ENCODE results near the gene ATP6V0E1.

Gene ATP6V0E1

DNA sequence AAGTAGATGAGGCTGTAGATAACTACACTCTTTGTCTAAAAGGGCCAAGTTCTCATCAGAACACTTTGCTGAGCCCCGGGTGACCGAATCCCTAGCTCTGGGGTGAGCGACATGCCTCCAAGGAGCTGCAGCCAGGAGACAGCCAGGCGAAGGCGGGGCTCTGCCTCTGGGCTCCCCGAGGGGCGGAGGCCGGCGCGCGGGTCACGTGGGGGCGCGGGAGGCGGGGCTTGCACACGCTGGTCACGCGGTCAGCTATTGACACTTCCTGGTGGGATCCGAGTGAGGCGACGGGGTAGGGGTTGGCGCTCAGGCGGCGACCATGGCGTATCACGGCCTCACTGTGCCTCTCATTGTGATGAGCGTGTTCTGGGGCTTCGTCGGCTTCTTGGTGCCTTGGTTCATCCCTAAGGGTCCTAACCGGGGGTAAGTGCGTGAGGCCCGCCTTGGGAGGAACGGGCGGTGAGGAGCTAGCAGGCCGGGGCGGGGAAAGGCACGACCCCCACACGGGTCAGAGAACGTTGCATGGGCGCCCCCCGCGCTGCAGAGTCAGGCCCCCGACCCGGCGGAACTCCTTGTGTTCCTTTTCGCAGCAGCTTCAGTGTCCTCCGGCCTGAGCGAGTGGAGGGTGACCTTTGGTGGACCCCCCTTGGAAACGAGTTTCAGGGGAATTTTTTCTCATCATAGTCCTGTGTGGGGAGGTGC, at the start of gene ATP6V0E1:
ATP6V0E1 (plus strand) TSS at position 230 of the 702 bp plus-strand sequence; CDS start at position 320, 90 bp downstream.
- in situ Hi-C loops (cut with MboI; ENCODE audit: low pct_unique_long_range_greater_than_20kb, low sequenced_read_pairs) = no loop called here
- DNase-seq = peak; percentile 96

GRCh38 chr5:172935096-172935495, 48.5 kb upstream of the ATP6V0E1 start:
- DNase-seq = no peak
- in situ Hi-C loops (cut with MboI; ENCODE audit: low pct_unique_long_range_greater_than_20kb, low sequenced_read_pairs) = loop anchor here (25.0 kb wide), 1 partner anchor 448 kb away; no protein-coding TSS in a partner anchor

DNA sequence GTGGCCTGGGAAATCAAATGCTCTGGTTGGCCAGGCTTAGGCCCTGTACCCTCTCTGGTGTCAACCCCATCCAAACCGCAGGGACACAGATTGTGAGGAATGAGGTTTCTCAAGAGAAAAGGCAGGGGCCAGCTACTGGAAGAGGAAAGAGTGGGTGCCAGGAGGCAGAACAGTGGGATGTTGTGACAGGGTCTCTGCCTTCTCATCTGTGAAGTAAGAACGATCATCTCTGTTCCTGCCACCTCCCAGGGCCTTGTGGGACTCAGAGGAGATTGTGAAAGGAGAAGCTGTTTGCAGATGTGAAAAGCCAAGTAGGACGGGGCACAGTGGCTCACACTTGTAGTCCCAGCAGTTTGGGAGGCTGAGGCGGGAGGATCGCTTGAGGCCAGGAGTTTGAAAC, 47.2 kb upstream of the ATP6V0E1 start:
- no peak for DNase-seq
- in situ Hi-C loops (cut with MboI; ENCODE audit: low pct_unique_long_range_greater_than_20kb, low sequenced_read_pairs) = loop anchor here (25.0 kb wide), 1 partner anchor 449 kb away; no protein-coding TSS in a partner anchor

DNA sequence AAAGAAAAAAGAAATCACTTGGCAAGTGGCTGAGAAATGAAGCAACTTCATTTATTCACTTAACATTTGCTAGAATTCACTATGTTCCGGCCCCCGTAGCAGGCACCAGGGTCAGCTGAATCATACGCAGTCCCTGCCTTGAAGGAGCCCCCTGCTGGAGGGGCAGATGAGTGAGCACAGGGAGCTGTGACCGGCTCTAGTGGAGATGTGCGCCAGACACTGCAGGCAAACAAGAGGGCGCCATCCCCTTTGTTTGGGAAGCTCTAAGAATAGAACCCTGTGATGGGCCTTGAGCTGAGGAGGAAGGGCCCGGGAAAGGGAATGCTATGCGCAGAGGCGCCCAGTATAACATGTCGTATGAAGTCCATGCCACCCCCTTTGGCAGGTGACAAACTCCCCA, 44.5 kb upstream of the ATP6V0E1 start:
- in situ Hi-C loops (cut with MboI; ENCODE audit: low pct_unique_long_range_greater_than_20kb, low sequenced_read_pairs) = loop anchor here (25.0 kb wide), 1 partner anchor 452 kb away; no protein-coding TSS in a partner anchor
- DNase-seq = peak; percentile 67

GRCh38 chr5:172939611-172940267, 43.8 kb upstream of the ATP6V0E1 start:
- no peak for DNase-seq
- in situ Hi-C loops (cut with MboI; ENCODE audit: low pct_unique_long_range_greater_than_20kb, low sequenced_read_pairs) = loop anchor here (25.0 kb wide), 1 partner anchor 452 kb away; no protein-coding TSS in a partner anchor

GRCh38 chr5:172940268-172941066, 43.1 kb upstream of the ATP6V0E1 start:
- in situ Hi-C loops (cut with MboI; ENCODE audit: low pct_unique_long_range_greater_than_20kb, low sequenced_read_pairs) = loop anchor here (25.0 kb wide), 1 partner anchor 453 kb away; no protein-coding TSS in a partner anchor
- DNase-seq = no peak

- in situ Hi-C loops (cut with MboI; ENCODE audit: low pct_unique_long_range_greater_than_20kb, low sequenced_read_pairs) = loop anchor here (25.0 kb wide), 1 partner anchor 454 kb away; no protein-coding TSS in a partner anchor
Observed at GRCh38 chr5:172941067-172941516, 42.5 kb upstream of the ATP6V0E1 start.

GRCh38 chr5:172942556-172942955, 41.0 kb upstream of the ATP6V0E1 start:
- in situ Hi-C loops (cut with MboI; ENCODE audit: low pct_unique_long_range_greater_than_20kb, low sequenced_read_pairs) = loop anchor here (25.0 kb wide), 1 partner anchor 455 kb away; no protein-coding TSS in a partner anchor
- no peak for DNase-seq

More at GRCh38 chr5:172941067-172941516, 42.5 kb upstream of the ATP6V0E1 start:
- DNase-seq = no peak

- in situ Hi-C loops (cut with MboI; ENCODE audit: low pct_unique_long_range_greater_than_20kb, low sequenced_read_pairs) = loop anchor here (25.0 kb wide), 1 partner anchor 456 kb away; no protein-coding TSS in a partner anchor
- peak; percentile 92 for DNase-seq
Observed at GRCh38 chr5:172943283-172943841, 40.2 kb upstream of the ATP6V0E1 start.

- in situ Hi-C loops (cut with MboI; ENCODE audit: low pct_unique_long_range_greater_than_20kb, low sequenced_read_pairs) = loop anchor here (25.0 kb wide), 1 partner anchor 457 kb away; no protein-coding TSS in a partner anchor
- DNase-seq = peak; percentile 51
Observed at GRCh38 chr5:172943906-172944305, 39.7 kb upstream of the ATP6V0E1 start.

- in situ Hi-C loops (cut with MboI; ENCODE audit: low pct_unique_long_range_greater_than_20kb, low sequenced_read_pairs) = loop anchor here (25.0 kb wide), 1 partner anchor 457 kb away; no protein-coding TSS in a partner anchor
- no peak for DNase-seq
Observed at GRCh38 chr5:172944741-172945140, 38.8 kb upstream of the ATP6V0E1 start.

- no peak for DNase-seq
- in situ Hi-C loops (cut with MboI; ENCODE audit: low pct_unique_long_range_greater_than_20kb, low sequenced_read_pairs) = loop anchor here (25.0 kb wide), 1 partner anchor 458 kb away; no protein-coding TSS in a partner anchor
Observed at GRCh38 chr5:172945151-172945550, 38.4 kb upstream of the ATP6V0E1 start.

DNA sequence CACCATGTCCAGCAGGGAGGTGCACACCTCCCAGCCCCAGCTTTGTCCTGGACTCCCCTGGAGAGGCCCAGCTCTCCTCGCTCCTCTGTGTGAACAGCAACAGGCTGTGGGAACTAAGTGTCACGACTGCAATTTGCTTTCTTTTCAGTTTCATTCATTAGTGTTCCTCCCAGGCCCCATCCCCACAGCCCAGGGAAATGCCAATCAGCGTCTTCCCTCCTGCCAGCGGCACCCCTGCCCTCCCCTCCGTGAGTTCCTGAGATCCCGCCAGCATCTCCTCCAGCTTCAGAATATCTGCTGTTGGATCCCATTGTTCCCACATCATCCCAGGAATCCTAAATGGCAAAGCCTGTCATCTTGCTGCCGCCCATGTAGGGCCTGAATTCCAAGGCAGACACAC, 37.4 kb upstream of the ATP6V0E1 start:
- DNase-seq = no peak
- in situ Hi-C loops (cut with MboI; ENCODE audit: low pct_unique_long_range_greater_than_20kb, low sequenced_read_pairs) = loop anchor here (25.0 kb wide), 1 partner anchor 459 kb away; no protein-coding TSS in a partner anchor

DNA sequence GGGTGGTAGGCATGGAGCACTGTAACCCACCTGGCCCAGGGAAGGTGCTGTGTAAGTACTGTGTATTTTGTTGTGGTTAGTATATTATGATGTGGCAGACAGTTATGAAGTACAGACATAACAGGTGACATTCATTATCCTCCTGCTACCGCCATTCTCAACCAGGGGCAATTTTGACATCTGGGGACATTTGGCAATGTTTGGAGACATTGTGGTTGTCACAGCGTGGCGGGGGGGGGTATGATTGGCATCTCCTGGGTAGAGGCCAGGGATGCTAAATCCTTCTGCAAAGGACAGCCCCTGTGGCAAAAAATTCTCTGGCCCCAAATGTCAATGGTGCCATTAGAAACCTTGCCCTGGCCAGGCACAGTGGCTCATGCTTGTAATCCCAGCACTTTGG, 34.1 kb upstream of the ATP6V0E1 start:
- in situ Hi-C loops (cut with MboI; ENCODE audit: low pct_unique_long_range_greater_than_20kb, low sequenced_read_pairs) = loop anchor here (25.0 kb wide), 1 partner anchor 462 kb away; no protein-coding TSS in a partner anchor

GRCh38 chr5:172950176-172950965, 33.2 kb upstream of the ATP6V0E1 start:
- in situ Hi-C loops (cut with MboI; ENCODE audit: low pct_unique_long_range_greater_than_20kb, low sequenced_read_pairs) = no loop called here
- no peak for DNase-seq

More for the DNA sequence above, 34.1 kb upstream of the ATP6V0E1 start:
- DNase-seq = no peak

GRCh38 chr5:172951371-172952033, 32.1 kb upstream of the ATP6V0E1 start:
- no peak for DNase-seq
- in situ Hi-C loops (cut with MboI; ENCODE audit: low pct_unique_long_range_greater_than_20kb, low sequenced_read_pairs) = no loop called here

DNA sequence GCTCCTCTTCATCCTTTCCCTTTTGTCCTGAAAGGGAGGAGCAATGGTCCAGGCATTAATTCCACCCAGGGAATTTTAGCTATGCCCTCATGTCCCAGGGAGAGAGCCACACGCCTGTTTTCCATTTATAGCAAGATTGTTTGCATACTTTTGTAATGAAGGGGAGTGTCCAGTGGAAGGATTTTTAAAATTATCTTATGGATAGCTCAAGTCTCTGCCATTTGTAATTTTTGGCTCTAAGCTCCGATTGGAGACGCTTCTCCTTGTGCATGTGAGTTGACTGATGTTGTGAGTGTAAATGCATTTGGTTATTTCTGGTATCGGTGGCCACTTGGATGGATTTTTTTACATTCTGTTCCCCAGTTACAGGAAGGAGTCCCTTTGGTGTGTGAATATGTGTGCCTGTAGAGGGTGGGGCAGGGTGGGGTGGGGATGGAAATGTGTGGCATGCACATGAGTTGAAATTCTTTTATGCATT, 31.5 kb upstream of the ATP6V0E1 start:
- no peak for DNase-seq
- in situ Hi-C loops (cut with MboI; ENCODE audit: low pct_unique_long_range_greater_than_20kb, low sequenced_read_pairs) = no loop called here

Measured in KBM-7 (cell line).